Heart left ventricle (tissue), 16 donors: ENCODE results near the gene RFX3. TPM values are rescaled to one million over a fixed set of nuclear protein-coding genes. Genes with fewer than 3 reads are reported as not detected.

ENCODE experiments used
- ATAC-seq, 4 donors: fragments of 200-7000 bp; cut with Tn5 transposase; one replicate each; pipeline ENCODE4 v1.9.1; 2020 to 2022; ENCODE audit warnings: moderate library complexity in 4 of 4, mild to moderate bottlenecking in 3 of 4, moderate number of reproducible peaks in 1 of 4
- DNase-seq, 5 donors: peaks; one replicate each; pipeline ENCODE4 v3.0.0-alpha.2; 2020
- H3K27ac ChIP-seq, 12 donors: fragments of 200-600 bp; sonication (generic) in 4 of 12; one replicate each; pipeline versions ENCODE4 v1.5.0 to v1.8.0; 2016 to 2022; ENCODE audit warnings: mild to moderate bottlenecking in 2 of 12
- H3K27me3 ChIP-seq, 9 donors: fragments of 200-600 bp; sonication (generic) in 2 of 9; one replicate each; pipeline versions ENCODE4 v1.5.1 to v1.8.0; 2016 to 2022; ENCODE audit warnings: mild to moderate bottlenecking in 3 of 9
- H3K36me3 ChIP-seq, 9 donors: fragments of 200-600 bp; sonication (generic) in 2 of 9; one replicate each; pipeline versions ENCODE4 v1.5.0 to v1.8.0; 2018 to 2022; ENCODE audit warnings: mild to moderate bottlenecking in 2 of 9
- H3K4me1 ChIP-seq, 12 donors: fragments of 200-600 bp; sonication (generic) in 4 of 12; one replicate each; pipeline versions ENCODE4 v1.5.0 to v1.8.0; 2016 to 2022; ENCODE audit warnings: mild to moderate bottlenecking in 3 of 12
- H3K4me3 ChIP-seq, 12 donors: fragments of 200-600 bp; sonication (generic) in 4 of 12; one replicate each; pipeline versions ENCODE4 v1.5.0 to v1.8.0; 2017 to 2022; ENCODE audit warnings: mild to moderate bottlenecking in 9 of 12, moderate library complexity in 4 of 12
- H3K9me3 ChIP-seq, 12 donors: fragments of 200-600 bp; sonication (generic) in 4 of 12; one replicate each; pipeline versions ENCODE4 v1.5.0 to v1.8.0; 2016 to 2022; ENCODE audit warnings: mild to moderate bottlenecking in 1 of 12
- POLR2A ChIP-seq, 2 donors: fragments of 450-650 bp; IDR thresholded peaks; one replicate each; pipeline ENCODE4 v1.6.1; 2017; ENCODE audit warnings: antibody characterized with exemption in 2 of 2, mild to moderate bottlenecking in 2 of 2, moderate library complexity in 2 of 2
- WGBS, 4 donors: extraction: QIAGEN DNeasy Blood & Tissue Kit in 2 of 4; methylation state at CpG; one replicate each; pipeline versions ENCODE4 v1.1.5 to v1.1.7; 2013 to 2018; 5-methylcytosine and 5-hydroxymethylcytosine counted together
- intact Hi-C, 10 donors: fragments of 100-400 bp; cut with DNase I; formaldehyde crosslinking; loops; one replicate each; pipeline versions ENCODE4 v1.11.1 to v1.14.2; 2022
- polyA plus RNA-seq, 2 donors: library from polyadenylated mRNA; stranded (reverse); fragments of 200-250 nt; gene quantifications; one replicate each; pipeline ENCODE4 v1.2.3, GENCODE V29; 2013
- total RNA-seq, 9 donors: library from RNA; depleted of rRNA in 2 of 9; stranded (reverse); fragments of >200 nt in 2 of 9; fragmentation: NEBNext Ultra II Directional in 3 of 9; extraction: Animal tissue kit (Norgen Biotek cat#: 25700) in 3 of 9; gene quantifications; one replicate each; pipeline versions ENCODE4 v1.1.0 to v1.2.4, GENCODE V29; 2016 to 2023
- TF ChIP-seq, protein P1 (sequence below), 12 donors: fragments of 200-600 bp; sonication (generic) in 4 of 12; IDR thresholded peaks; one replicate each; pipeline versions ENCODE4 v1.5.0 to v1.8.0; 2018 to 2022; ENCODE audit warnings: antibody characterized with exemption in 12 of 12, mild to moderate bottlenecking in 5 of 12
- donor health status: ischemic (EF 13 %, LVEDD 7.1; RV severe dilation, severe dysfunction).
- donor health status: healthy with polysubstance abuse.
- donor health status: DM: no; HTN: yes; CAD: no.
- donor health status: DM: no; HTN: no; CAD: no.
- donor health status: ischemic (EF 25% LVEDD 6.9; RV normal size, moderate dysfunction).
- donor health status: ischemic (EF 25% LVEDD 5.7; RV mildly dilated, moderate dysfunction).
- donor health status: healthy.
- donor health status: DM: yes; HTN: yes; CAD: no.
- donor health status: ischemic (EF 35%, LVEDD 5.7; RV mildly dilated, moderate dysfunction).
- donor health status: nonischemic (EF 11% LVEDD 7.7; RV severe dilation, severe dysfunction).
- donor health status: DM: yes; HTN: yes; CAD: no.
- donor health status: PGD.
- donor health status: ischemic (EF 29% LVEDD 5.4; RV normal size, mild dysfunction).
- donor health status: nonischemic (EF 23%, LVEDD 6.1; RV moderate dilation, normal function).

RFX3 gene
- total and polyA plus RNA-seq, 11 donors, result 0.80 to 8.3 (median 2.9) TPM

DNA sequence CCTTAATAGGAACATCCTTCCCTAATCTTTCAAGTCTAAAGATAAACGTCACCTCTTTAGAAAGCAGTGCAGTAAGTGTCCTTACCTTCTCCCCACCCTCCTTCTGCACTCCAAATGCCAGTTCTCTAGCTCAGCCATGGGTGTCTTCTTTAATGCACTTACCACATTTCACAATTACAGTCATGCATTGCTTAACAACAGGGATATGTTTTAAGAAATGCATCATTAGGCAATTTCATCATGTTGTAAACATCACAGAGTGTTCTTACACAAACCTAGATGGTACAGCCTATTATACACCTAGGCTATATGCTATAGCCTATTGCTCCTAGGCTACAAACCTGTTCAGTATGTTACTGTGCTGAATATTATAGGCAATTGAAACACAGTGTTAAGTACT, 91.2 kb downstream of the RFX3 start:
- 77 to 92% (median 87%) methylated on average over 1 of the region's 1 CpG for WGBS, 4 donors
- peak in 1 of 4 donors; percentile 52 for ATAC-seq
- intact Hi-C loops, result loop anchor here in 2 of 10 donors (10.0 kb wide), 1 partner anchor 190 kb away; no protein-coding TSS in a partner anchor

DNA sequence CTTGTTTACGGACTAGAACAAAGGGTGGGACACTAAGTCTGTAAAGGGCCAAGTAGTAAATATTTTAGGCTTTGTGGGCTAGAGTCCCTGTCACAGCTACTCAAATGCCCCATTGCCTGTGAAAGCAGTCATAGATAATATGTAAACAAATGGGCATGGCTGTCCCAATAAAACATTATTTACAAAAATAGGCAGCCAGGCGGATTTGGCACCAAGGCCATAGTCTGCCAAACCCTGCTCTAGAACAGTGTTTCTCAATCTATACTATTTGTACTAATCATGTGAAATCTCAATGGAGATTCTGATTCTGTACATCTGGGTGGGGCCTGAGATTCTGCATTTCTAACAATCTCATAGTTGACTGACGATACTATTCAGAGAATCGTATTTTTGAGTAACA, 92.0 kb downstream of the RFX3 start:
- H3K27me3 ChIP-seq, result no peaks in the 10 kb centered on the region
- WGBS, 4 donors, result 93 to 99% (median 98%) methylated on average over 4 of the region's 4 CpGs
- H3K27ac ChIP-seq, result no peak overlapping the region
- TF ChIP-seq, protein P1, sequence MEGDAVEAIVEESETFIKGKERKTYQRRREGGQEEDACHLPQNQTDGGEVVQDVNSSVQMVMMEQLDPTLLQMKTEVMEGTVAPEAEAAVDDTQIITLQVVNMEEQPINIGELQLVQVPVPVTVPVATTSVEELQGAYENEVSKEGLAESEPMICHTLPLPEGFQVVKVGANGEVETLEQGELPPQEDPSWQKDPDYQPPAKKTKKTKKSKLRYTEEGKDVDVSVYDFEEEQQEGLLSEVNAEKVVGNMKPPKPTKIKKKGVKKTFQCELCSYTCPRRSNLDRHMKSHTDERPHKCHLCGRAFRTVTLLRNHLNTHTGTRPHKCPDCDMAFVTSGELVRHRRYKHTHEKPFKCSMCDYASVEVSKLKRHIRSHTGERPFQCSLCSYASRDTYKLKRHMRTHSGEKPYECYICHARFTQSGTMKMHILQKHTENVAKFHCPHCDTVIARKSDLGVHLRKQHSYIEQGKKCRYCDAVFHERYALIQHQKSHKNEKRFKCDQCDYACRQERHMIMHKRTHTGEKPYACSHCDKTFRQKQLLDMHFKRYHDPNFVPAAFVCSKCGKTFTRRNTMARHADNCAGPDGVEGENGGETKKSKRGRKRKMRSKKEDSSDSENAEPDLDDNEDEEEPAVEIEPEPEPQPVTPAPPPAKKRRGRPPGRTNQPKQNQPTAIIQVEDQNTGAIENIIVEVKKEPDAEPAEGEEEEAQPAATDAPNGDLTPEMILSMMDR (IDR thresholded peaks at IDR 0.05), result no peak
- no peak for TF ChIP-seq POLR2A (IDR thresholded peaks at IDR 0.05)
- ATAC-seq (no peak), DNase-seq (no peak)
- H3K36me3 ChIP-seq, result no peaks in the 10 kb centered on the region
- intact Hi-C loops, result loop anchor here in 2 of 10 donors (10.0 kb wide), 1 partner anchor 189 kb away; no protein-coding TSS in a partner anchor
- no peak overlapping the region for H3K4me3 ChIP-seq
- H3K4me1 ChIP-seq, result peaks cover 0 to 12% (median 0%) of the 10 kb centered on the region in 12 donors
- H3K9me3 ChIP-seq, result no peaks in the 10 kb centered on the region

More for the DNA sequence above, 91.2 kb downstream of the RFX3 start:
- no peak overlapping the region for H3K27ac ChIP-seq
- peaks cover 0 to 12% (median 0%) of the 10 kb centered on the region in 12 donors for H3K4me1 ChIP-seq
- H3K4me3 ChIP-seq, result no peak overlapping the region
- H3K9me3 ChIP-seq, result no peaks in the 10 kb centered on the region
- DNase-seq, result no peak
- H3K36me3 ChIP-seq, result no peaks in the 10 kb centered on the region
- TF ChIP-seq POLR2A (IDR thresholded peaks at IDR 0.05), result no peak
- TF ChIP-seq, protein P1 (IDR thresholded peaks at IDR 0.05), result no peak
- no peaks in the 10 kb centered on the region for H3K27me3 ChIP-seq

DNA sequence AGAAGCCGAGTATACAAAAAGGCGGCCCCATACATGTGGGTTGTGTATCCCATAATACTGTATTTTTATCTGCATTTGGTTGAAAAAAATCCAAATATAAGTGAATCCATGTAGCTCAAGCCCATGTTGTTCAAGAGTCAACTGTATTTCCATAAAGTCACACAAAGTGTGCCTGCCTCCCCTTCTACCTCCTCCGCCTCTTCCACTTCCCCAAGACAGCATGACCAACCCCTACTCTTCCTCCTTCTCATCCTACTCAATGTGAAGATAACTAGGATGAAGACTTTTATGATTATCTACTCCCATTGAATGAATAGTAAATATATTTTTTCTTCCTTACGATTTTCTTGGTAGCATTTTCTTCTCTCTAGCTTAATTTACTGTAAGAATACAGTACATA, 92.7 kb downstream of the RFX3 start:
- Histone ChIP-seq H3K27ac (no peak overlapping the region), H3K4me1 (peaks cover 0 to 12% (median 0%) of the 10 kb centered on the region in 12 donors), H3K36me3 (no peaks in the 10 kb centered on the region), H3K27me3 (no peaks in the 10 kb centered on the region), H3K9me3 (no peaks in the 10 kb centered on the region), H3K4me3 (no peak overlapping the region)
- ATAC-seq (no peak), DNase-seq (no peak)
- TF ChIP-seq, protein P1 (IDR thresholded peaks at IDR 0.05), result no peak
- no peak for TF ChIP-seq POLR2A (IDR thresholded peaks at IDR 0.05)
- intact Hi-C loops, result loop anchor here in 2 of 10 donors (10.0 kb wide), 1 partner anchor 188 kb away; no protein-coding TSS in a partner anchor
- 82 to 98% (median 95%) methylated on average over 4 of the region's 4 CpGs for WGBS, 4 donors

DNA sequence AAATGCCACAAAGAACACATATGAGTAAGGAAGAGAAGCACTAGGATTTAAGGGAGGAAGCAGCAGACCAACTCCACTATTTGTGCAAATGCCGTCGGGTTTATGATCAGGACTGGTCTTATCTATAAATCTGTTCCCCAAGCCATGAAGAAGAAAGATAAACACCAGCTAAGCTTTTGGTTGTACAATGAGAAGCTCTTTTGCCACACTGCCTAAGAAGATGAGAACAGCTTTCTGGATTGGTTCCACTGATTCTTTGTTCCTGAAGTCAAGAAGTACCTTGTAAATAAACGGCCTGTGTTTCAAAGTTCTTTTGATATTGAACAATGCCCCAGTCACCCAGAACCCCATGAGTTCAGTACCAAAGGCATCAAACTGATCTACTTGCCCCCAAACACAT, 93.9 kb downstream of the RFX3 start:
- peaks cover 0 to 8% (median 0%) of the 10 kb centered on the region in 12 donors for H3K4me1 ChIP-seq
- ATAC-seq (no peak), DNase-seq (no peak)
- whole genome bisulfite sequencing, 4 donors, result 84 to 95% (median 91%) methylated on average over 3 of the region's 3 CpGs
- no peaks in the 10 kb centered on the region for H3K9me3 ChIP-seq
- H3K27ac ChIP-seq, result no peak overlapping the region
- H3K4me3 ChIP-seq, result no peak overlapping the region
- intact Hi-C loops, result loop anchor here in 2 of 10 donors (10.0 kb wide), 1 partner anchor 187 kb away; no protein-coding TSS in a partner anchor
- no peaks in the 10 kb centered on the region for H3K27me3 ChIP-seq
- H3K36me3 ChIP-seq, result no peaks in the 10 kb centered on the region
- TF ChIP-seq, protein P1 (IDR thresholded peaks at IDR 0.05), result no peak
- no peak for TF ChIP-seq POLR2A (IDR thresholded peaks at IDR 0.05)
